ENCODE measurements around the gene PTCSC3.

Gene PTCSC3

GRCh38 chr14:36085861-36086260 is 90.7 kb downstream of the PTCSC3 start:
- DNase-seq (ENCODE audit: low read depth, low spot score): no peak
